ENCODE measurements around the gene SIMC1. TPM values are rescaled to one million over a fixed set of nuclear protein-coding genes. Genes with fewer than 3 reads are reported as not detected.

Gene SIMC1
- total RNA-seq, 1 experiment from 2014 or later: 17.9 TPM

DNA sequence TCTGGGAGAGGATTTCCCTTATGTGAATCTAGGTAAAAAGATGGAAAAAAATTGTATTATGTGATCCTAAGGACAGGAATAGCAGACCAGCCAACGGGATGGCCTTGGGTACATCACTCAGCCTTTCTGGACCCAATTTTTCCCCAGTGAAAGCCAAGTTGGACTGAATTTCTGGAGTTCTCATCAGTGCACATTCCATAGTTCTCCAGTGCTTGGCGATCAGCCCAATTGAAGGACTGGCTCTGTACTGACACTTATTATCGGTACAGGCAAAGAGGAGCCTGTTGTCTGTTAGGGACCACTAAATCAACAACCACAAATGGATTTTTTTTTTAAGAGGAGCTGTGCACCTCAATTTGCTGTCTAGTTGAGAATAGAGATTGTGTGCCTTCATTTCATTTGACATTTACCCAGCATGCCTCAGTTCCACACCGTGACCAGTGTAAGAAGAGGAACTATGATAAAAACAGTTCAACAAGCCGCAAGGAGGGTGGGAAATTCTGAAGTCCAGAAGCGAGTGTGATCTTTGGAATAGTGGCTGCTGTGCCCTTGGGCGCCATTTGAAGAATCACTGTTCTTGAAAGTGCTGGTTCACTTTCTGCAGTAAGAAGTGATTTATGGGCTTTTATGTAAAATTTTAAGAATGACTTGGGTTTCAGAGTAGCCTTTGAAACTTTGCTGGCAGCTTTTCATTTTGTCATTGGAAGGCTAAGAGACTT, 135.0 kb downstream of the SIMC1 start:
- POLR2A ChIA-PET: no interaction called here
- Mint-ChIP-seq H3K4me1 (no peaks in the 10 kb centered on the region), H3K27ac (no peak overlapping the region), H3K9me3 (no peaks in the 10 kb centered on the region), H3K4me3 (no peak overlapping the region), H3K36me3 (no peaks in the 10 kb centered on the region), H3K27me3 (ENCODE audit: low read depth) (no peaks in the 10 kb centered on the region)
- ATAC-seq (no peak), DNase-seq (ENCODE audit: low spot score) (no peak)
- TF ChIP-seq JUN (CRISPR knock-in tag; IDR thresholded peaks at IDR 0.05) (no peak), NFE2L1 (CRISPR knock-in tag; IDR thresholded peaks at IDR 0.05) (no peak), TEAD4 (CRISPR knock-in tag; IDR thresholded peaks at IDR 0.05) (no peak), ZNF263 (CRISPR knock-in tag; IDR thresholded peaks at IDR 0.05; ENCODE audit: low read depth) (no peak), GRHL2 (CRISPR knock-in tag; IDR thresholded peaks at IDR 0.05; ENCODE audit: insufficient replicate concordance, severe bottlenecking) (no peak), SOX15 (CRISPR knock-in tag; IDR thresholded peaks at IDR 0.05) (no peak), ZNF423 (CRISPR knock-in tag; IDR thresholded peaks at IDR 0.05) (no peak), FOXP1 (CRISPR knock-in tag; IDR thresholded peaks at IDR 0.05; ENCODE audit: borderline replicate concordance) (no peak), ZNF671 (CRISPR knock-in tag; IDR thresholded peaks at IDR 0.05) (no peak), NFYB (CRISPR knock-in tag; conservative IDR thresholded peaks at IDR 0.05; ENCODE audit: low read depth) (no peak), NR3C1 (CRISPR knock-in tag; conservative IDR thresholded peaks at IDR 0.05; ENCODE audit: low read depth) (no peak), ETV6 (CRISPR knock-in tag; IDR thresholded peaks at IDR 0.05) (no peak), ZNF416 (CRISPR knock-in tag; IDR thresholded peaks at IDR 0.05) (no peak)
- TF ChIP-seq, protein P1, sequence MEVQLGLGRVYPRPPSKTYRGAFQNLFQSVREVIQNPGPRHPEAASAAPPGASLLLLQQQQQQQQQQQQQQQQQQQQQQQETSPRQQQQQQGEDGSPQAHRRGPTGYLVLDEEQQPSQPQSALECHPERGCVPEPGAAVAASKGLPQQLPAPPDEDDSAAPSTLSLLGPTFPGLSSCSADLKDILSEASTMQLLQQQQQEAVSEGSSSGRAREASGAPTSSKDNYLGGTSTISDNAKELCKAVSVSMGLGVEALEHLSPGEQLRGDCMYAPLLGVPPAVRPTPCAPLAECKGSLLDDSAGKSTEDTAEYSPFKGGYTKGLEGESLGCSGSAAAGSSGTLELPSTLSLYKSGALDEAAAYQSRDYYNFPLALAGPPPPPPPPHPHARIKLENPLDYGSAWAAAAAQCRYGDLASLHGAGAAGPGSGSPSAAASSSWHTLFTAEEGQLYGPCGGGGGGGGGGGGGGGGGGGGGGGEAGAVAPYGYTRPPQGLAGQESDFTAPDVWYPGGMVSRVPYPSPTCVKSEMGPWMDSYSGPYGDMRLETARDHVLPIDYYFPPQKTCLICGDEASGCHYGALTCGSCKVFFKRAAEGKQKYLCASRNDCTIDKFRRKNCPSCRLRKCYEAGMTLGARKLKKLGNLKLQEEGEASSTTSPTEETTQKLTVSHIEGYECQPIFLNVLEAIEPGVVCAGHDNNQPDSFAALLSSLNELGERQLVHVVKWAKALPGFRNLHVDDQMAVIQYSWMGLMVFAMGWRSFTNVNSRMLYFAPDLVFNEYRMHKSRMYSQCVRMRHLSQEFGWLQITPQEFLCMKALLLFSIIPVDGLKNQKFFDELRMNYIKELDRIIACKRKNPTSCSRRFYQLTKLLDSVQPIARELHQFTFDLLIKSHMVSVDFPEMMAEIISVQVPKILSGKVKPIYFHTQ (CRISPR knock-in tag; IDR thresholded peaks at IDR 0.05): no peak
- TF ChIP-seq, protein P2, sequence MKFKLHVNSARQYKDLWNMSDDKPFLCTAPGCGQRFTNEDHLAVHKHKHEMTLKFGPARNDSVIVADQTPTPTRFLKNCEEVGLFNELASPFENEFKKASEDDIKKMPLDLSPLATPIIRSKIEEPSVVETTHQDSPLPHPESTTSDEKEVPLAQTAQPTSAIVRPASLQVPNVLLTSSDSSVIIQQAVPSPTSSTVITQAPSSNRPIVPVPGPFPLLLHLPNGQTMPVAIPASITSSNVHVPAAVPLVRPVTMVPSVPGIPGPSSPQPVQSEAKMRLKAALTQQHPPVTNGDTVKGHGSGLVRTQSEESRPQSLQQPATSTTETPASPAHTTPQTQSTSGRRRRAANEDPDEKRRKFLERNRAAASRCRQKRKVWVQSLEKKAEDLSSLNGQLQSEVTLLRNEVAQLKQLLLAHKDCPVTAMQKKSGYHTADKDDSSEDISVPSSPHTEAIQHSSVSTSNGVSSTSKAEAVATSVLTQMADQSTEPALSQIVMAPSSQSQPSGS (CRISPR knock-in tag; IDR thresholded peaks at IDR 0.05; ENCODE audit: borderline replicate concordance, low read depth): no peak
- TF ChIP-seq, protein P3, sequence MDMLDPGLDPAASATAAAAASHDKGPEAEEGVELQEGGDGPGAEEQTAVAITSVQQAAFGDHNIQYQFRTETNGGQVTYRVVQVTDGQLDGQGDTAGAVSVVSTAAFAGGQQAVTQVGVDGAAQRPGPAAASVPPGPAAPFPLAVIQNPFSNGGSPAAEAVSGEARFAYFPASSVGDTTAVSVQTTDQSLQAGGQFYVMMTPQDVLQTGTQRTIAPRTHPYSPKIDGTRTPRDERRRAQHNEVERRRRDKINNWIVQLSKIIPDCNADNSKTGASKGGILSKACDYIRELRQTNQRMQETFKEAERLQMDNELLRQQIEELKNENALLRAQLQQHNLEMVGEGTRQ (CRISPR knock-in tag; IDR thresholded peaks at IDR 0.05): no peak
- TF ChIP-seq, protein P4, sequence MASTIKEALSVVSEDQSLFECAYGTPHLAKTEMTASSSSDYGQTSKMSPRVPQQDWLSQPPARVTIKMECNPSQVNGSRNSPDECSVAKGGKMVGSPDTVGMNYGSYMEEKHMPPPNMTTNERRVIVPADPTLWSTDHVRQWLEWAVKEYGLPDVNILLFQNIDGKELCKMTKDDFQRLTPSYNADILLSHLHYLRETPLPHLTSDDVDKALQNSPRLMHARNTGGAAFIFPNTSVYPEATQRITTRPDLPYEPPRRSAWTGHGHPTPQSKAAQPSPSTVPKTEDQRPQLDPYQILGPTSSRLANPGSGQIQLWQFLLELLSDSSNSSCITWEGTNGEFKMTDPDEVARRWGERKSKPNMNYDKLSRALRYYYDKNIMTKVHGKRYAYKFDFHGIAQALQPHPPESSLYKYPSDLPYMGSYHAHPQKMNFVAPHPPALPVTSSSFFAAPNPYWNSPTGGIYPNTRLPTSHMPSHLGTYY (CRISPR knock-in tag; IDR thresholded peaks at IDR 0.05): no peak
- CTCF ChIA-PET: interaction anchor here (0.9 kb wide), 1 partner anchor 88 kb away, joined by 3 read pairs; no protein-coding TSS in a partner anchor

DNA sequence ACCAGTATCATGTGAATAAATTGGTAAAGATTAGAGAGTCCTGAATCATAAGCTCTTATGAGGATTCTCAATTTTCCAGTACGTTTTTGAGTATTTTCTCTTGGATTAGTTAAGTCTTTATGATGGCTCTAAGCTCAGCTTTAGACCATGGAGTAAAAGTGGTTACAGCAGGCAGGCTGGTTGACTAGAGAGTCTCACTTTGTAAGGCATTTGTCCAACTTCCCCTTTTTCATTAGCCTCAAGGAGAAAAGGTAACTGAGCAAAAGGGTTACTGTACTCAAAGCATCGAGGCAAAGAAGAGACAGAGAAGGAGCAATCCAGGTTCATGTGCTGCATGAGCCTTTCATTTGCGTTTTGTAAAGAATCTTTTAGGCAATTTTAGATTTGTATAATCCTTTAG, 141.7 kb downstream of the SIMC1 start:
- ATAC-seq (no peak), DNase-seq (ENCODE audit: low spot score) (no peak)
- Mint-ChIP-seq H3K27ac (no peak overlapping the region), H3K4me1 (no peaks in the 10 kb centered on the region), H3K4me3 (no peak overlapping the region), H3K27me3 (ENCODE audit: low read depth) (no peaks in the 10 kb centered on the region), H3K9me3 (no peaks in the 10 kb centered on the region), H3K36me3 (peaks cover 40% of the 10 kb centered on the region)
- POLR2A ChIA-PET: interaction anchor here (0.6 kb wide), 1 partner anchor 13 kb away, joined by 5 read pairs; no protein-coding TSS in a partner anchor
- CTCF ChIA-PET: no interaction called here
- TF ChIP-seq TP53 (CRISPR knock-in tag; IDR thresholded peaks at IDR 0.05) (no peak), MXD4 (CRISPR knock-in tag; IDR thresholded peaks at IDR 0.05; ENCODE audit: borderline replicate concordance) (no peak), CREB1 (CRISPR knock-in tag; IDR thresholded peaks at IDR 0.05) (no peak)
- TF ChIP-seq, protein P5, sequence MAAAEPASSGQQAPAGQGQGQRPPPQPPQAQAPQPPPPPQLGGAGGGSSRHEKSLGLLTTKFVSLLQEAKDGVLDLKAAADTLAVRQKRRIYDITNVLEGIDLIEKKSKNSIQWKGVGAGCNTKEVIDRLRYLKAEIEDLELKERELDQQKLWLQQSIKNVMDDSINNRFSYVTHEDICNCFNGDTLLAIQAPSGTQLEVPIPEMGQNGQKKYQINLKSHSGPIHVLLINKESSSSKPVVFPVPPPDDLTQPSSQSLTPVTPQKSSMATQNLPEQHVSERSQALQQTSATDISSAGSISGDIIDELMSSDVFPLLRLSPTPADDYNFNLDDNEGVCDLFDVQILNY (CRISPR knock-in tag; IDR thresholded peaks at IDR 0.05): no peak
- TF ChIP-seq, protein P6, sequence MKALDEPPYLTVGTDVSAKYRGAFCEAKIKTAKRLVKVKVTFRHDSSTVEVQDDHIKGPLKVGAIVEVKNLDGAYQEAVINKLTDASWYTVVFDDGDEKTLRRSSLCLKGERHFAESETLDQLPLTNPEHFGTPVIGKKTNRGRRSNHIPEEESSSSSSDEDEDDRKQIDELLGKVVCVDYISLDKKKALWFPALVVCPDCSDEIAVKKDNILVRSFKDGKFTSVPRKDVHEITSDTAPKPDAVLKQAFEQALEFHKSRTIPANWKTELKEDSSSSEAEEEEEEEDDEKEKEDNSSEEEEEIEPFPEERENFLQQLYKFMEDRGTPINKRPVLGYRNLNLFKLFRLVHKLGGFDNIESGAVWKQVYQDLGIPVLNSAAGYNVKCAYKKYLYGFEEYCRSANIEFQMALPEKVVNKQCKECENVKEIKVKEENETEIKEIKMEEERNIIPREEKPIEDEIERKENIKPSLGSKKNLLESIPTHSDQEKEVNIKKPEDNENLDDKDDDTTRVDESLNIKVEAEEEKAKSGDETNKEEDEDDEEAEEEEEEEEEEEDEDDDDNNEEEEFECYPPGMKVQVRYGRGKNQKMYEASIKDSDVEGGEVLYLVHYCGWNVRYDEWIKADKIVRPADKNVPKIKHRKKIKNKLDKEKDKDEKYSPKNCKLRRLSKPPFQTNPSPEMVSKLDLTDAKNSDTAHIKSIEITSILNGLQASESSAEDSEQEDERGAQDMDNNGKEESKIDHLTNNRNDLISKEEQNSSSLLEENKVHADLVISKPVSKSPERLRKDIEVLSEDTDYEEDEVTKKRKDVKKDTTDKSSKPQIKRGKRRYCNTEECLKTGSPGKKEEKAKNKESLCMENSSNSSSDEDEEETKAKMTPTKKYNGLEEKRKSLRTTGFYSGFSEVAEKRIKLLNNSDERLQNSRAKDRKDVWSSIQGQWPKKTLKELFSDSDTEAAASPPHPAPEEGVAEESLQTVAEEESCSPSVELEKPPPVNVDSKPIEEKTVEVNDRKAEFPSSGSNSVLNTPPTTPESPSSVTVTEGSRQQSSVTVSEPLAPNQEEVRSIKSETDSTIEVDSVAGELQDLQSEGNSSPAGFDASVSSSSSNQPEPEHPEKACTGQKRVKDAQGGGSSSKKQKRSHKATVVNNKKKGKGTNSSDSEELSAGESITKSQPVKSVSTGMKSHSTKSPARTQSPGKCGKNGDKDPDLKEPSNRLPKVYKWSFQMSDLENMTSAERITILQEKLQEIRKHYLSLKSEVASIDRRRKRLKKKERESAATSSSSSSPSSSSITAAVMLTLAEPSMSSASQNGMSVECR (CRISPR knock-in tag; IDR thresholded peaks at IDR 0.05; ENCODE audit: borderline replicate concordance): no peak
